ENCODE measurements around the gene ATF7. TPM values are rescaled to one million over a fixed set of nuclear protein-coding genes. Genes with fewer than 3 reads are reported as not detected.

ATF7 gene
- total and polyA plus RNA-seq, 2 donors (not counting 3 experiments of a cell fraction or from before 2014, with no cell fraction given) = 36.0 to 68.5 TPM

DNA sequence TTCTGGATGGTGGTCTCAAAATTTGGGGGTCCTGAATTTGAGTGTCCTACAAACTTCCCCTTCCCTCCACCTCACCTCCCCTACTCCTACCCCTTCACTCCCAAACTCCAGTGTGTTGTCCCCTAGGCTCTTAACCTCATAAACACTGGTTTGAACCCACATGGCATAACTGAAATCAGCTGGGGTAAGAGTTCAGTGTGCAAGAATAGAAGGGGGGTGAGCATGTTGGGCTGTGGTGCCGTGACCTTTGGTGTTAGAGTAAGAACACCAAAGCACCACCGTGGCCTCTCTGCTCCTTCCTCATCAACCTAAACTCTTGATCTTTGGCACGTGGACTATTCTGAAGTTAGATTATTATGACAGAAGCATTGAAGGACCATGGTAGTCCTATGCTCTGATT, 163.2 kb downstream of the ATF7 start:
- Histone ChIP-seq H3K27me3 (ENCODE audit: control insufficient read depth in 2 of 2, insufficient read depth in 2 of 2, low read length in 2 of 2) (no peaks in the 10 kb centered on the region), H3K9me3 (replicated peaks; ENCODE audit: control insufficient read depth, insufficient read depth, low read length) (no peaks in the 10 kb centered on the region), H3K27ac (ENCODE audit: insufficient read depth, low read depth, low read length) (no peak overlapping the region), H4K20me1 (replicated peaks; ENCODE audit: control insufficient read depth, extremely low read depth, insufficient read depth, low read length) (peaks cover 24% of the 10 kb centered on the region), H3K36me3 (ENCODE audit: control insufficient read depth in 2 of 2, extremely low read depth in 1 of 2, insufficient read depth in 2 of 2, low read length in 2 of 2) (peaks cover 70 to 87% of the 10 kb centered on the region in 2 experiments), H3K79me2 (ENCODE audit: control insufficient read depth, insufficient read depth, low read length) (peaks cover 89% of the 10 kb centered on the region), H3K4me2 (ENCODE audit: insufficient read depth, low read length) (no peak overlapping the region), H2AFZ (ENCODE audit: low read depth, low read length) (no peak overlapping the region), H3K4me1 (ENCODE audit: control insufficient read depth, extremely low read depth, insufficient read depth, low read length) (no peaks in the 10 kb centered on the region), H3K9ac (replicated peaks; ENCODE audit: extremely low read depth, insufficient read depth, low read length) (no peak overlapping the region), H3K4me3 (replicated peaks in 1 of 3; ENCODE audit: insufficient read depth in 1 of 3, low read depth in 1 of 3, low read length in 3 of 3) (no peak overlapping the region), H3K9me1 (replicated peaks; ENCODE audit: control insufficient read depth, extremely low read depth, insufficient read depth, low read length) (no peaks in the 10 kb centered on the region)
- FAIRE-seq (no peak), DNase-seq (ENCODE audit: low read depth, low spot score) (no peak)
- ChIA-PET CTCF (interaction anchor here (1.2 kb wide), 1 partner anchor 14 kb away, joined by 6 read pairs; no protein-coding TSS in a partner anchor), POLR2A (no interaction called here)
- dilution Hi-C loops (cut with MboI; ENCODE audit: extremely low pct_ligation_motif_present, low sequenced_read_pairs) (no loop called here), intact Hi-C loops (cut with micrococcal nuclease) (no loop called here)
- no TSS peak for BruUV-seq (replicated peaks)
- TF ChIP-seq GATA2 (IDR thresholded peaks at IDR 0.05; ENCODE audit: insufficient read depth, insufficient read length, low read depth, low read length) (no peak), POLR2A (IDR thresholded peaks at IDR 0.05; ENCODE audit: low read depth, low read length) (no peak), JUN (IDR thresholded peaks at IDR 0.05; ENCODE audit: borderline replicate concordance, insufficient read depth, insufficient read length, low read depth) (no peak), POLR2AphosphoS5 (IDR thresholded peaks at IDR 0.05; ENCODE audit: insufficient read depth, low read depth, low read length) (no peak), FOS (IDR thresholded peaks at IDR 0.05; ENCODE audit: borderline replicate concordance, insufficient read depth, low read length) (no peak), EZH2 (IDR thresholded peaks at IDR 0.05; ENCODE audit: borderline replicate concordance, low read depth, low read length, severe bottlenecking) (no peak)

DNA sequence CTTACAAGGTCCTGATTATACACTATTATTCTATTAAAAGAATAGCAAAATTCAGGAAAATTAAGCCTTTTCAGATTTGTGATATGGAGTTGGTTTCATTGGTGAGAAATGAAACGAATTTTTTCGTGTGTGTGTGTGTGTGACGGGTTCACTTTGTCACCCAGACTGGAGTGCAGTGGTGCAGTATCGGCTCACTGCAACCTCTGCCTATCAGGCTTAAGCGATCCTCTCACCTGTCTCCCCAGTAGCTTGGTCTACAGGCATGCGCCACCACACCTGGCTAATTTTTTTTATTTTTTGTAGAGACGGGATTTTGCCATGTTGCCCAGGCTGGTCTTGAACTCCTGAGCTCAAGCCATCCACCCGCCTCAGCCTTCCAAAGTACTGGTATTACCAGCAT, 164.6 kb downstream of the ATF7 start:
- intact Hi-C loops (cut with micrococcal nuclease) = no loop called here
- Histone ChIP-seq H3K79me2 (ENCODE audit: control insufficient read depth, insufficient read depth, low read length) (peaks cover 87% of the 10 kb centered on the region), H3K27me3 (ENCODE audit: control insufficient read depth in 2 of 2, insufficient read depth in 2 of 2, low read length in 2 of 2) (no peaks in the 10 kb centered on the region), H3K36me3 (ENCODE audit: control insufficient read depth in 2 of 2, extremely low read depth in 1 of 2, insufficient read depth in 2 of 2, low read length in 2 of 2) (peaks cover 62 to 78% of the 10 kb centered on the region in 2 experiments), H3K27ac (ENCODE audit: insufficient read depth, low read depth, low read length) (no peak overlapping the region), H3K4me1 (ENCODE audit: control insufficient read depth, extremely low read depth, insufficient read depth, low read length) (no peaks in the 10 kb centered on the region), H3K9me3 (replicated peaks; ENCODE audit: control insufficient read depth, insufficient read depth, low read length) (no peaks in the 10 kb centered on the region), H3K4me2 (ENCODE audit: insufficient read depth, low read length) (no peak overlapping the region), H2AFZ (ENCODE audit: low read depth, low read length) (no peak overlapping the region), H3K4me3 (replicated peaks in 1 of 3; ENCODE audit: insufficient read depth in 1 of 3, low read depth in 1 of 3, low read length in 3 of 3) (no peak overlapping the region), H3K9me1 (replicated peaks; ENCODE audit: control insufficient read depth, extremely low read depth, insufficient read depth, low read length) (no peaks in the 10 kb centered on the region), H3K9ac (replicated peaks; ENCODE audit: extremely low read depth, insufficient read depth, low read length) (no peak overlapping the region), H4K20me1 (replicated peaks; ENCODE audit: control insufficient read depth, extremely low read depth, insufficient read depth, low read length) (peaks cover 18% of the 10 kb centered on the region)
- FAIRE-seq (no peak), DNase-seq (ENCODE audit: low read depth, low spot score) (no peak)
- no TSS peak for BruUV-seq (replicated peaks)
- dilution Hi-C loops (cut with MboI; ENCODE audit: extremely low pct_ligation_motif_present, low sequenced_read_pairs) = no loop called here
- CTCF ChIA-PET = interaction anchor here (1.2 kb wide), 1 partner anchor 15 kb away, joined by 6 read pairs; no protein-coding TSS in a partner anchor
- TF ChIP-seq MYC (IDR thresholded peaks at IDR 0.05; ENCODE audit: low read depth, low read length) (no peak), POLR2A (IDR thresholded peaks at IDR 0.05; ENCODE audit: low read depth, low read length) (no peak), GATA2 (IDR thresholded peaks at IDR 0.05; ENCODE audit: insufficient read depth, insufficient read length, low read depth, low read length) (no peak), EZH2 (IDR thresholded peaks at IDR 0.05; ENCODE audit: borderline replicate concordance, low read depth, low read length, severe bottlenecking) (no peak), JUN (IDR thresholded peaks at IDR 0.05; ENCODE audit: borderline replicate concordance, insufficient read depth, insufficient read length, low read depth) (no peak), FOS (IDR thresholded peaks at IDR 0.05; ENCODE audit: borderline replicate concordance, insufficient read depth, low read length) (no peak), POLR2AphosphoS5 (IDR thresholded peaks at IDR 0.05; ENCODE audit: insufficient read depth, low read depth, low read length) (no peak)
- TF ChIP-seq, protein P1, sequence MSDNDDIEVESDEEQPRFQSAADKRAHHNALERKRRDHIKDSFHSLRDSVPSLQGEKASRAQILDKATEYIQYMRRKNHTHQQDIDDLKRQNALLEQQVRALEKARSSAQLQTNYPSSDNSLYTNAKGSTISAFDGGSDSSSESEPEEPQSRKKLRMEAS (IDR thresholded peaks at IDR 0.05; ENCODE audit: insufficient read depth, insufficient read length) = no peak
- TF ChIP-seq, protein P2, sequence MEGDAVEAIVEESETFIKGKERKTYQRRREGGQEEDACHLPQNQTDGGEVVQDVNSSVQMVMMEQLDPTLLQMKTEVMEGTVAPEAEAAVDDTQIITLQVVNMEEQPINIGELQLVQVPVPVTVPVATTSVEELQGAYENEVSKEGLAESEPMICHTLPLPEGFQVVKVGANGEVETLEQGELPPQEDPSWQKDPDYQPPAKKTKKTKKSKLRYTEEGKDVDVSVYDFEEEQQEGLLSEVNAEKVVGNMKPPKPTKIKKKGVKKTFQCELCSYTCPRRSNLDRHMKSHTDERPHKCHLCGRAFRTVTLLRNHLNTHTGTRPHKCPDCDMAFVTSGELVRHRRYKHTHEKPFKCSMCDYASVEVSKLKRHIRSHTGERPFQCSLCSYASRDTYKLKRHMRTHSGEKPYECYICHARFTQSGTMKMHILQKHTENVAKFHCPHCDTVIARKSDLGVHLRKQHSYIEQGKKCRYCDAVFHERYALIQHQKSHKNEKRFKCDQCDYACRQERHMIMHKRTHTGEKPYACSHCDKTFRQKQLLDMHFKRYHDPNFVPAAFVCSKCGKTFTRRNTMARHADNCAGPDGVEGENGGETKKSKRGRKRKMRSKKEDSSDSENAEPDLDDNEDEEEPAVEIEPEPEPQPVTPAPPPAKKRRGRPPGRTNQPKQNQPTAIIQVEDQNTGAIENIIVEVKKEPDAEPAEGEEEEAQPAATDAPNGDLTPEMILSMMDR (IDR thresholded peaks at IDR 0.05; ENCODE audit: extremely low read depth in 1 of 2, insufficient read depth in 1 of 2, low read depth in 1 of 2, low read length in 2 of 2) = no peak
- POLR2A ChIA-PET = no interaction called here
